T-helper 1 cell treated with Interleukin-12 subunit alpha and Interleukin-12 subunit beta and Interleukin-4 antibody, amounts not matched to agents 30 ng/mL and 1 ng/mL, for 36 hours (primary cell): ENCODE data around the gene RNF217. TPM values are rescaled to one million over a fixed set of nuclear protein-coding genes. Genes with fewer than 3 reads are reported as not detected.
"Not testable (repeated sequence)": the region's sequence is repeated elsewhere in the genome, so short reads cannot be mapped to it uniquely, and the experiment has no call there.

Experiments
- intact Hi-C: fragments of 100-400 bp; cut with micrococcal nuclease; formaldehyde crosslinking; loops from one replicate; pipeline ENCODE4 v1.15.1; 2024
- total RNA-seq: library from RNA; stranded (reverse); gene quantifications from 2 replicates; pipeline ENCODE4 v1.2.3, GENCODE V29; 2022

RNF217 gene, protein sequence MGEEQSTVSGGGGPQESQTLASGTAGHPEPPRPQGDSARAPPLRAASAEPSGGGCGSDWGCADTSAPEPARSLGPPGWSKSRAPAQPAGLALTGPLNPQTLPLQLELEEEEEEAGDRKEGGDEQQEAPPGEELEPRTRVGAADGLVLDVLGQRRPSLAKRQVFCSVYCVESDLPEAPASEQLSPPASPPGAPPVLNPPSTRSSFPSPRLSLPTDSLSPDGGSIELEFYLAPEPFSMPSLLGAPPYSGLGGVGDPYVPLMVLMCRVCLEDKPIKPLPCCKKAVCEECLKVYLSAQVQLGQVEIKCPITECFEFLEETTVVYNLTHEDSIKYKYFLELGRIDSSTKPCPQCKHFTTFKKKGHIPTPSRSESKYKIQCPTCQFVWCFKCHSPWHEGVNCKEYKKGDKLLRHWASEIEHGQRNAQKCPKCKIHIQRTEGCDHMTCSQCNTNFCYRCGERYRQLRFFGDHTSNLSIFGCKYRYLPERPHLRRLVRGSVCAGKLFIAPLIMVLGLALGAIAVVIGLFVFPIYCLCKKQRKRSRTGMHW
- 1.1 and 1.3 TPM in 2 replicates for total RNA-seq

DNA sequence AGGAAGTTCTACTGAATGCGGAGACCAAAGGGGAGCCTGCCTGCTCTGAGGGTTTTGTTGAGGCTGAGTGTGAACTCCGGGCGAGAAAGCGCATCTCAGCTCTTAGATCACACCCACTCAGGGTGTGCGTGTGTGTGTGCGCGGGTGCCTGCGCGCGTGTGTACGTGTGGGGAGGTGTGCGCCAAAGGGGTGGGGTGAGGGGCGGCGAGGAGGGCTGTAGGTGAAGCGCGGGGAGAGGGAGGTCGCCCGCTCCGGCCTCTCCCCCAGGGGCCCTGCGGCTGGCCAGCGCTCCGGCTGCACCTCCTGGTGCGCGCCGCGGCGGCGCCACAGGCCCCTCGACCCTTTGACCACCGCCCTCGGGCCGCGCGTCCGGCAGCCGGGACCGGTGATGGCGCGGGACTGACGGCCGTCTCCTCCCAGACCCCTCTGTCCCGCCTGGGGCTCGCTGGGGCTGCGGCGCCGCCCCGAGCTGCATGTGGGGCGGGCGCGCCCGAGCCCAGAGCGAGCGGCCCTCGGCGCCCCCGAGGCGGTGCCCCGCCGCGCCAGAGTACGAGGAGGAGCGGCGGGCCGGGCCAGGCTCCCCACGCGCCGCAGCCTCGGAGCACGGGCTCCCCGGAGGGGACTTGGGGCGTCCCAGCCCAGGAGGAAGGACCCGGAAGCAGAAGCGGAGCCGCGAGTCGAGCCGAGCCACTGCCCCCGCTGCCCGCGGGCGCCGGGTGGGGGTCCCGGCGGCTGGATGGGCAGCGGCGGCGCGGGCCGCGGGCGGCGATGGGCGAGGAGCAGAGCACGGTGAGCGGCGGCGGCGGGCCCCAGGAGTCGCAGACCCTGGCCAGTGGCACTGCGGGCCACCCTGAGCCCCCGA lies at the start of gene RNF217:
Gene RNF217, plus strand, starts transcription at position 661 of the 862 bp plus-strand sequence. Its CDS starts 108 bp downstream, at position 769.
- intact Hi-C loops: loop anchor here (1.0 kb wide), 1 partner anchor 152 kb away; no protein-coding TSS in a partner anchor

DNA sequence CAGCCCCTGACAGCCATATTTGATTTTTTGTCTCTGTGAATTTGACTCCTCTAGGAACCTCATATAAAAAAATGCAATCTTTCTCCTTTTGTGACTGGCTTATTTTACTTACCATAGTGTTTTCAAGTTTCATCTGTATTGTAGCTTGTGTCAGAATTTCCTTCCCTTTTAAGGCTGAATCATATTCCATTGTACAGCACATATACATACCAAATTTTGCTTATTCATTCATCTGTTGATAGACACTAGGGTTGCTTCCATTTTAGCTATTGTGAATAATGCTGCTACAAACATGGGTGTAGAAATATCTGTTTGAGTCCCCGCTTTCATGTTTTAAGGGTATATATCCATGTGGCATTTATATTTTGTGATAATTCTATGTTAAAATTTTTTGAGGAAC lies 49.2 kb upstream of the RNF217 start:
- intact Hi-C loops: no loop called here

DNA sequence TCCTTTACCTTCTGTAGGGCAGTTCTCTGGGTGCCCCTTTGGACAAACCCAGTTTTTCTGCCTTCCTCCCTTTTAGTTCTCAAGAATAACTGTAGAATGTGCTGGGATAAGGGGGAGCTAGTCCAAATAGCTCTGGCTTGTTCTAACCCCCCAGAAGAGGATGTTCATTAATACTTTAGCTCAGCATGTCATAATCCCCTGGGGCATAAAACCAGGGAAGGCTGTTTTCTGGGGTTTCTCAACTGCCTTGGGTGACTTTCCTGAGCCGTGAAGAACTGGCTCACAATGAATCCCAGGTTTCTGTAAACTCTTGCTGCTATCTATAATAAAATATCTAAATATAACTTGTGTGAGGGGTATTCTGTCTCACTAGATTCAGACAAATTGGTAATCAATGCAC lies 44.5 kb upstream of the RNF217 start:
- intact Hi-C loops: no loop called here

DNA sequence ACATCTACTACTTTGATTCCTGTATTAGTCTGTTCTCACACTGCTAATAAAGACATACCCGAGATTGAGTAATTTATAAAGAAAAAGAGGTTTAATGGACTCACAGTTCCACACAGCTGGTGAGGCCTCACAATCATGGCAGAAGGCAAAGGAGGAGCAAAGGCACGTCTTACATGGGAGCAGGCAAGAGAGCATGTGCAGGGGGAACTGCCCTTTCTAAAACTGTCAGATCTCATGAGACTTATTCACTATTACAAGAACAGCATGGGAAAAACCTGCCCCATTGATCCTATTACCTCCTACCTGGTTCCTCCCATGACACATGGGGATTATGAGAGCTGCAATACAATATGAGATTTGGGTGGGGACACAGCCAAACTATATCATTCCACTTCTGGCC lies 42.5 kb upstream of the RNF217 start:
- intact Hi-C loops: not testable (repeated sequence)

DNA sequence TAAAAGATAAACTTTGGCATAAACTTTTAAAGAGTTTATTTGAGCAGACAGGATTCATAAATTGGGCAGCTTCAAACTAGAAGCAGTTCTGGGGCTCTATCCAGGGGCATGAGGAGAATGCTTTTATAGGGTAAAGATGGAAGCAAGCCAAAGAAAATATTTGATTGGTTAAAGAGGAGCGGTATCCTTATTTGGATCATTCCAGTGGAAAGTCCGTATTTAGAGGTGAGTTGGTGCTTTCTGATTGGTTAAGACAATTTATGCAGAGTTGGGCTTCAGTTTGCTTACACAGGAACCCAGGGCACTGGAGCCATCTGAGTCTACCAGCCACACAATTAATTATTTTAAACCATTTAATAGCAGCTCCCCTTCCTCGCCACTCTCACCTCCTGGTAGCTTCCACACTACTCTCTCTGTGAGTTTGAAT lies 37.9 kb upstream of the RNF217 start:
- intact Hi-C loops: no loop called here

DNA sequence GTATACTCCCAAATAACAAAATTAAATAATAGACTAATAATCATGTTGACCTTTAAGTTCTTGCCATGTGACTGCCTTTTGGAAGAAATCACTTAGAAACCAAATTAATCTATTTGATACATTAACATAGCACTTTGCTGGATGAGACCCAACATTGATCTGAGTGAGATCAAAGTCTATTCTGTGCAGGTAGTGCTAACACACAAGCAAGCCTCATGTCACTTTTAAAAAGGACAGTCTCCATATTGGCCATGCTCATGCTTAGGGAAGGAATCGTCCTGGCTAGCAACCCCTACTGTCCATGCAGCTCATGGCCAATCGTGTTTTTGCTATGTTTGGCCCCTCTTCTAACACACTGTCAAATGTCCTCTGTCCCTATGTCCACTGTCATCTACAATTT lies 35.8 kb upstream of the RNF217 start:
- intact Hi-C loops: no loop called here

DNA sequence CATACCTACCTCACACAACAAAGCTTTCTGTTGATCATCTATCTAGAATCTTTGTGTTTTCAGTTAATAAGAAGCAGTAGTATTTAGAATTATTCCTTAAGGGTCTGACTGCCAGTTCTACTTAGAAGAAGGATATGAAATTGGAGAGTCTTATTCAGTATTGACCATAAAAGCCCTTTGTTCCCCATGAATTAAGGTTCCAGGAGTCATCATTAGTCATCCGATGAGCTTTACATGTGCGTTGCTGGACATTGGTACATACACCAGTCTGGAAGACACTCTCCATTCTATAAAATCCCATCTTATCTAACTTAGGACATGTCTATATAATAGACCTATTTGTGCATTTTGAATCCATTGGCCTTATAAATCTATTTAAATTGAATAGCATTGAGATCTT lies 34.4 kb upstream of the RNF217 start:
- intact Hi-C loops: no loop called here

DNA sequence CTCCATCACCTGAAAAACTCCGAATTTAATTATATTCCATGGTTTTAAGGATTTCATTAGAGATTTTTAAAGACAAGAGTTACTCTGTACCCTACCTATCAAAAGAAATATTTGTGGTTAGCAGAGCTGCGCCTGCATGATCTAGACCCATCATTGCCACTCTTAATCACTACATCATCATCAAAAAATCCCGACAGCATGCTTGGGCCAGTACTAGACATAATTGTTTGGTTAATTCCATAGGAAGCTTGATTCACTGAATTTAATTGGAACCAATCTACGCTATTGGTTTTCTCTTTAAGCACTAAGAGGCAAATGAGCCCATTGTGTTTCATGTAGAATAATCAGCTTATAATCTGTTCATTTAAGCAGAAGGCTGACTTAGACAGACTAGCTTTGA lies 33.4 kb upstream of the RNF217 start:
- intact Hi-C loops: no loop called here

DNA sequence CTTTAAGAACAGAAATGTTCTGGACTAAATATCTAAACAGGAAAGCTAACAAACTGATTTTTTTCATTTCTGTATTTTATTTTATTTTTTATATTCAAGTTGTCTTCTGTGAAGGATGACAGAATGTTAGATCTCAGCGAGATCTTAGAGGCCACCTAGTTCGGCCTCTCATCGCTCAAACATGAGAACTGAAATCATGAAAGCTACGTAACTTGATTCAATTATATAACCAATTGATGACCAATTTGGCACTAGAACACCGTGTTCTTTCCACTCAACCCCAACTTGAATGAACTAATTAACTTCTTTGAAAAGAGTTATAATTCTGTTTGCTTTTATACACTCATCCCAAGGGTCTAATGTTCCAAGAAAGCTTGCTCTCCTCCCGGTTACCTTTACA lies 24.6 kb upstream of the RNF217 start:
- intact Hi-C loops: no loop called here

DNA sequence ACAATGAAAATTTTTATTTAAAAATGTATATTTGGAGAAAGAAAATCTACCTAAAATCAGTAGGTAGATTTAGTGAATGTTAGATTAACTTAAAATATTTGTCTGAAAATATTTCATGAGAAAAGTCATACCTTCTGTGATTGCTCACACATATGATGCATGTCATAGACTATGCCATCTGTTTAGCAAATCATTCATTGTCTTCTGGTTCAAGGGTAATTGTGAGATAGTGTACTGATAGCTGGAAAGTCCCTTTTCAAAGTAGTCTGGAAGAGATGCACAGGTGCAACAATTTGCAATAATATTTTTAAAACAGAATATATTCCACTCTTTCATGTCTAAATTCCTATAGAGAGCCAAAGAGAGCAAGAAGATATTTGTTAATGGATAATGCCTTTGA lies 21.0 kb upstream of the RNF217 start:
- intact Hi-C loops: no loop called here

DNA sequence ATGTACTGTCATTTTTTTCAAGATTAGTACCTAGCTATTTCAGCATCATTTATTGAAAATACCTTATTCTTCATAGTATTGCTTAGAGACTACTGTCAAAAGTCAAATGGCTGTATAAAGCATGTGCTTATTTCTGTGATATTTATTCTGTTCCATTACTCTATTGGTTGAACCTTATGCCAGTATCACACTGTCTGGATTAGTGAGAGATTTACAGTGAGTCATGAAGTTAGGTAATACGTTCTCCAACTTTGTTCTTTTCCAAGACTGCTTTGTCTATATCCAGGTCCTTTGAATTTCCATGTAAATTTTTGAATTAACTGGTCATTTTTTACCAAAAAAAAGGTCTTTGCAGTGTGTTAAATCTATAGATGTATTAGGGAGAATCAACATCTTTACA lies 18.6 kb upstream of the RNF217 start:
- intact Hi-C loops: no loop called here

DNA sequence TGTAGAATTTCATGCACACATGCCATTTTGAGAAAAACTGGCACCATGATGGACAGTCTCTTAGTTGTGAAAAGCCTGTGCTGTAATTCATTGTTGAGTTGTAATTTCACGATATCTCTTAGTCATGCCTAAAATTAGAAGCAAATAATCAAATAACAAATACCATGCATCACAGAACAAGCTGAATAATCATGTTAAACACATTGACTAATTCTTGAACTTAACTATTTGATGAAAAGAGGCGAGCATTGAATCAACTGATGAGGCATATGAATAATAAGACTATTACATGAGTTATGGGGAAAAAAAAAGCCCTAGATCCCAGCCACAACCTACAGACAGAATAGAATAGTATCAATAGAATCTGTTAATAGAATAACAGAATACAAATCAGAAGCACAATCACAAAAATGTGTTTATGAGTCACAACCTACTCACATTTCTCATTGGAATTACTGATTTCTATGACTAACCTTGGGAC lies 14.2 kb upstream of the RNF217 start:
- intact Hi-C loops: no loop called here

DNA sequence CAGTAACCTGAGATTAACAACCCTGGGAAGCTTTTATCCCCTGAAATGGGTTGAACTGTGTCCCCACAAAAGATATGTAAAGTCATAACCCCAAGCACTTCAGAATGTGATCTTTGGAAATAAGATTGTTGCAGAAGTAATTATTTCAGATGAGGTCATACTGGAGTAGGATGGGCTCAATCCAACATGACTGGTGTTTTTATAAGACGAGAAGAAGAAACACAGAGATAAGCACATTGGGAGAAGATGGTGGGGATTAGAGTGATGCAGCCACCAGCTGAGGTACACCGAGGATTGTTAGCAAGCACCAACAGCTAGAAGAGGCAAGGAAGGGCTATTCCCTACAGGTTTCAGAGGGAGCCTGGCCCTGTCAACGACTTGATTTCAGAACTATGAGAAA lies 12.5 kb upstream of the RNF217 start:
- intact Hi-C loops: no loop called here

DNA sequence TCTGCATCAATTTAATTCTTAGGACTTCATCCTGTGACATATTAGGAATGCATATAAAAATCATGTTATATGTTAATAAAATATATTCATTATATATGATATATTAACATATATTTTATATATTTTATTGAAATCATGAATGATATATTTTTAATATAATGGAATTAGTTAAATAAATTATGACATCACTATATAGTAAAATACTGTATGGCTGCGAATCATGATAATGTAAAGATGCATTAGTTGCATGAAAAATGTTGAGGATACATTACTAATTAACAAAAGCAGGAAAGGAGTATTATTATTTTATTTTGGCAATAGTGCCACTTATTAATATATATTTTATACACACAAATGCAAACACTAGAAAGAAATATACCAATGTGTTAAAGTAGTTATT lies 8.4 kb upstream of the RNF217 start:
- intact Hi-C loops: no loop called here

DNA sequence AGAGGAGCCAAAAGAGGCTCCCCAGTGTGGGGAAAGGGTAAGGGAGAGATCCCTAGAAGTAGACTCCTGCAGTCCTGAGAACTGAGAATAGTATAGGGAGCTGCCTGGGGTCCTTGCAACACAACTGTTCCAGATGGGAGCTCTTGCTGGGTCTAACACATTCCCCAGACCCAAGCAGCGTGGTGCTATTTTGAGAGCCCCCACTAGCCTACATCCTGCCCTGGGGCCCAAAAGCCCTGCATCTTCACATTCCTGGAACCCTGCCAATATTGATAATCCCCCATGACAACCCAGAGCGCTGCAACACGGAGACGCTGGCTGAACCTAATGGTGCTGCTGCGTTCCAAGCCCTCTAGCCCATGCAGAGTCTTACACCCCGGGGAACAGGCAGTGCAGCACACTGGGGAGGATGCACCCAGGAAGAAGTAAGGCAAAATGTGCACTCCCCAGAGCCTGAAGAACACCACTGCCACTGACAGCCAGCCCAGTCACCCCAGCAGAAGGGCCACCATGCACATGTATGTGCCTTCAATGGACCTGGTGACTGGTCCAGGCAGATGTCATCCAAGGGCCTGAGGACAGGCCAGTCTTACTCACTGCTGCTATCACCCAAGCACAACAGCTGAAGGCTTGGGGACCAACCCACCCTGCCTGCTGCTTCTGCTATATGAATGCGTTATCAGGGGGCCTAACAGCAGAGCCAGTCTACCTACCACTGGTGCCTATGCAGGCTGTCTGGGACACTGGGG lies 7.0 kb upstream of the RNF217 start:
- intact Hi-C loops: no loop called here

DNA sequence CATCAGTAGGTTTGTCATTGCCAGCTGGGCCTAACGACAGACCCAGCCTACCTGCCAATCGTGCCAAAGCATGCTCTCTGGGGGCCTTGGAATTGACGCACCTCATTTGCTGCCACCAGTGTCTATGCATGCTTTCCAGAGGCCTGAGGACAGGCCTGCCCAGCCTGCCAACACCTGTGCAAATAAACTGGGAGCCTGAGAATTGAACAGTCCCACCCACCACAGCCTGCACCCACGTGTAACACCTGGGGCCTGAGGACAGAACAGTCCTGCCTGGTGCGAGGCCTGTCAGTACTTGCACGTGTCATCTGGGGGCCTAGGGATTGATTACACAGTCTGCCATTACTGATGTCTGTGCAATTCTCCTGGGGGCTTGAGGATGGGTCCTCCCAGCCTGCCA lies 6.2 kb upstream of the RNF217 start:
- intact Hi-C loops: no loop called here

DNA sequence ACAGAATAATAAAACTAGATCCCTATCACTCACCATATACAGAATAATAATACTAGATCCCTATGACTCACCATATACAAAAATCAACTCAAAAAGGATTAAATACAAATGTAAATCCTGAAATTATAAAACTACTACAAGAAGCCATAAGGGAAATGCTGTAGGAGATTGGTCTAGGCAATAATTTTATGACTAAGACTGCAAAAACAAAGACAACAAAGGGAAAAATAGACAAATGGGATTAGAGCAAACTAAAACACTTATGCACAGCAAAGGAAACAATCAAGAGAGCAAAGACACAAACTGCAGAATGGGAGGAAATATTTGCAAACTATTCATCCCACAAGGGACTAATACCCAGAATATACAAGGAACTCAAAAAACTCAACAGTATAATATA lies 4.1 kb upstream of the RNF217 start:
- intact Hi-C loops: no loop called here

DNA sequence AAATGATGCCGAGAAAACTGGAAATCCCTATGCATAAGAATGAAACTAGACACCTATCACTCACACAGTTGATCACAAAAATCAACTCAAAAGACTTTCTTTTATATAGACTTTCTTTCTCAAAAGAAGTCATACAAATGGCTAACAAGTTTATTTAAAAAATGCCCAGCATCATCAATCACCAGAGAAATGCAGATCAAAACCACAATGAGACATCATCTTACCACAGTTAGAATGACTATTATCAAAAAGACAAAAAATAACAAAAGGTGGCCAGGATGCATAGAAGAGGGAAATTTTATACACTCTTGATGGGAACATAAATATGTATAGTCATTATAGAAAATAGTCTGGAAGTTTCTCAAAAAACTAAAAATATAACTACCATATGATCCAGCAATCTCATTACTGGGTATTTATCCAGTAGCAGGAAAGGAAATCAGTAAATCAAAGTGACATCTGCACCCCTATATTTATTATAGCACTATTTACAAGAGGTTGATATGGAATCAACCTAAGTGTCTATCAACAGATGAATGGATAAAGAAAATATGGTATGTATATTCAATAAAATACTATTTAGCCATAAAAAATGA lies 3.4 kb upstream of the RNF217 start:
- intact Hi-C loops: no loop called here

DNA sequence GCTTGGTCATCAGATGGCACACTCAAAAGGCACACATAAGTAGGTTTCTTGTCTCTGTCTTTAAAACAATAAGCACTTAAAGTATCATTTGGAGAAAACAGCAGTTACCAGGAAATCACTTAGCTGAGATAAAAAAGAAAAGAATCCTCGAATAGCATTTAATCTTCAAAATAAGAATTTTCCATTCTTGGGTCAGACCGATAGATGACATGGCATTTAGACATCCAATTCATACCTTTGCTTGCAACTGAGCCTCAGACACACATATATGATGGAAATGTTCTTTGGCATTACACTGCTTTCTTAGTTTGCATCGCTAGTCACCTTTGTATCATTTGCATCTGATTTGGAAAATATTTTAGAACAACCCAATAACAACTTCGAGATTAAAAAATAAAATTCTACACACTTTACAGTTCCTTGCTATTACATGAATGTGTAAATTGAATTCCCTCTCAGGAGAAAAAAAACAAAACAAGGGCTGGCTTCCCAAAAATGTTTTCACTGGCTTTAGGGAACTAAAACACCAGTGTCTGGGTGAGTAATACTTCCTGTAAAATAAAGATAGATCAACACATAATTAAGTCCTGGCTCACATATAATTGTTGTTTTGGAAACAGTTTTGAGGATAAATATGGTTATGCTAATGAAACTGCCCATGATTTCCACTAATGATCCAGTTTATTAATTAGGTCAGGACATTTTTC lies 1.3 kb upstream of the RNF217 start:
- intact Hi-C loops: no loop called here

DNA sequence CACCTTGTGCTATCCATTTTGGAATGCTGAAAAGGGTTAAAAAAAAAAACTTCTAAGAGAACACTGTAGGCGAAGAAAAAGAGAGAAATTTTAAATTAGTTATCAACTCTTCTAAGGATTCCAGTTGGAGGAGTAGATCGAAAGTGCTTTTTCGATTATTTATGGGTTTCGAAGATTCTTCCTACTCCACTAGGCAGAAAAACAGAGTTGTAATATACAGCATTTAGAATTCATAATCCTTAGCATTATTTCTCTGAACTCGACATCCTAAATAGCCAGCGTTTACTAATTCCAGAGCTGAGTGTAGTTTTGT lies 817 bp upstream of the RNF217 start:
- intact Hi-C loops: no loop called here
